Measurements from ENCODE around the gene SRPK3. TPM values are rescaled to one million over a fixed set of nuclear protein-coding genes. Genes with fewer than 3 reads are reported as not detected.

Gene SRPK3
- total RNA-seq, 1 experiment from 2014 or later = 0.35 TPM

GRCh38 chrX:153770601-153771414, 10.0 kb upstream of the SRPK3 start:
- DNase-seq (ENCODE audit: low spot score) = no peak

GRCh38 chrX:153771415-153772315, 9.2 kb upstream of the SRPK3 start:
- no peak for DNase-seq (ENCODE audit: low spot score)

GRCh38 chrX:153772316-153773217, 8.3 kb upstream of the SRPK3 start:
- no peak for DNase-seq (ENCODE audit: low spot score)

- no peak for DNase-seq (ENCODE audit: low spot score)
Measured at GRCh38 chrX:153773218-153773611, 7.6 kb upstream of the SRPK3 start.

GRCh38 chrX:153773741-153774575, 6.9 kb upstream of the SRPK3 start:
- no peak for DNase-seq (ENCODE audit: low spot score)

GRCh38 chrX:153774576-153775292, 6.1 kb upstream of the SRPK3 start:
- DNase-seq (ENCODE audit: low spot score) = no peak

GRCh38 chrX:153775293-153776119, 5.3 kb upstream of the SRPK3 start:
- no peak for DNase-seq (ENCODE audit: low spot score)

GRCh38 chrX:153776120-153776599, 4.7 kb upstream of the SRPK3 start:
- no peak for DNase-seq (ENCODE audit: low spot score)

GRCh38 chrX:153776611-153777045, 4.2 kb upstream of the SRPK3 start:
- DNase-seq (ENCODE audit: low spot score) = no peak

GRCh38 chrX:153777261-153778090, 3.4 kb upstream of the SRPK3 start:
- DNase-seq (ENCODE audit: low spot score) = no peak

- no peak for DNase-seq (ENCODE audit: low spot score)
Measured at GRCh38 chrX:153778181-153778580, 2.7 kb upstream of the SRPK3 start.

- no peak for DNase-seq (ENCODE audit: low spot score)
Measured at GRCh38 chrX:153778684-153779101, 2.1 kb upstream of the SRPK3 start.

- DNase-seq (ENCODE audit: low spot score) = no peak
Measured at GRCh38 chrX:153779891-153780677, 757 bp upstream of the SRPK3 start.

GRCh38 chrX:153781428-153782047, 697 bp downstream of the SRPK3 start:
- no peak for DNase-seq (ENCODE audit: low spot score)

- no peak for DNase-seq (ENCODE audit: low spot score)
Measured at GRCh38 chrX:153782313-153782712, 1.5 kb downstream of the SRPK3 start.

GRCh38 chrX:153782871-153783270, 2.0 kb downstream of the SRPK3 start:
- no peak for DNase-seq (ENCODE audit: low spot score)
